T-helper 17 cell (primary cell): Measurements from ENCODE around the gene S100A7. TPM values are rescaled to one million over a fixed set of nuclear protein-coding genes. Genes with fewer than 3 reads are reported as not detected.
"Not testable (repeated sequence)": the region's sequence is repeated elsewhere in the genome, so short reads cannot be mapped to it uniquely, and the experiment has no call there.

Experiments
- ATAC-seq: fragments of 150-1000 bp; cut with Tn5 transposase; 2 replicates; pipeline ENCODE4 v1.10.0; 2021; ENCODE audit warnings: mild to moderate bottlenecking, moderate library complexity
- DNase-seq, 3 donors: peaks; one replicate each; pipeline versions ENCODE4 v3.0.0 to v3.0.0-alpha.2; 2020 to 2021
- H3K9me3 ChIP-seq: one replicate; pipeline ENCODE4 v1.7.0; 2013; ENCODE audit warnings: low read length, mild to moderate bottlenecking; ENCODE audit not compliant: control insufficient read depth, poor library complexity, severe bottlenecking
- H3K27ac Mint-ChIP-seq: one replicate; pipeline ENCODE4 v1.8.0; 2022; ENCODE audit warnings: mild to moderate bottlenecking, moderate library complexity, mixed read lengths
- H3K27me3 Mint-ChIP-seq: one replicate; pipeline ENCODE4 v1.8.0; 2022; ENCODE audit warnings: mixed read lengths
- H3K36me3 Mint-ChIP-seq: one replicate; pipeline ENCODE4 v1.8.0; 2022; ENCODE audit warnings: low read depth, mixed read lengths
- H3K4me1 Mint-ChIP-seq: one replicate; pipeline ENCODE4 v1.8.0; 2022; ENCODE audit warnings: mild to moderate bottlenecking, mixed read lengths
- H3K4me3 Mint-ChIP-seq: one replicate; pipeline ENCODE4 v1.8.0; 2022; ENCODE audit warnings: mild to moderate bottlenecking, moderate library complexity, mixed read lengths
- total RNA-seq, 4 donors: library from RNA in 2 of 4; stranded (reverse) in 2 of 4; gene quantifications; one replicate each; pipeline ENCODE4 v1.2.3 and lab custom pipeline; 2022 to 2026

The S100A7 gene
- total RNA-seq, 2 donors from 2014 or later: not detected

GRCh38 chr1:153465811-153466636 lies 5.6 kb upstream of the S100A7 start:
- Mint-ChIP-seq H3K4me3 (no peak overlapping the region), H3K36me3 (peaks cover 2% of the 10 kb centered on the region), H3K4me1 (no peaks in the 10 kb centered on the region), H3K27ac (no peak overlapping the region), H3K27me3 (peaks cover 33% of the 10 kb centered on the region)
- no peaks in the 10 kb centered on the region for H3K9me3 ChIP-seq
- ATAC-seq: peak; percentile 79
- DNase-seq: peak; percentile 44 to 64 (median 55)

GRCh38 chr1:153462741-153463140 lies 2.3 kb upstream of the S100A7 start:
- not testable (repeated sequence) for H3K9me3 ChIP-seq, H3K27ac Mint-ChIP-seq, ATAC-seq, H3K36me3 Mint-ChIP-seq, H3K4me3 Mint-ChIP-seq, H3K4me1 Mint-ChIP-seq, DNase-seq
- peaks cover 52% of the 10 kb centered on the region for H3K27me3 Mint-ChIP-seq

- Mint-ChIP-seq H3K36me3 (peaks cover 5% of the 10 kb centered on the region), H3K27ac (no peak overlapping the region), H3K4me3 (no peak overlapping the region), H3K4me1 (no peaks in the 10 kb centered on the region), H3K27me3 (peaks cover 77% of the 10 kb centered on the region)
- no peaks in the 10 kb centered on the region for H3K9me3 ChIP-seq
- ATAC-seq: no peak
- no peak for DNase-seq
Observed at GRCh38 chr1:153459655-153460054, 796 bp downstream of the S100A7 start.

GRCh38 chr1:153456396-153456795 lies 4.1 kb downstream of the S100A7 start:
- Mint-ChIP-seq H3K27me3 (peaks cover 64% of the 10 kb centered on the region), H3K27ac (no peak overlapping the region), H3K36me3 (peaks cover 5% of the 10 kb centered on the region), H3K4me3 (no peak overlapping the region), H3K4me1 (no peaks in the 10 kb centered on the region)
- ATAC-seq (no peak), DNase-seq (no peak)
- no peaks in the 10 kb centered on the region for H3K9me3 ChIP-seq

- not testable (repeated sequence) for H3K4me1 Mint-ChIP-seq, H3K9me3 ChIP-seq, DNase-seq, H3K27ac Mint-ChIP-seq, H3K4me3 Mint-ChIP-seq, ATAC-seq, H3K36me3 Mint-ChIP-seq
- H3K27me3 Mint-ChIP-seq: peaks cover 60% of the 10 kb centered on the region
Observed at GRCh38 chr1:153448851-153449250, 11.6 kb downstream of the S100A7 start.

- H3K27me3 Mint-ChIP-seq: peaks cover 65% of the 10 kb centered on the region
- H3K4me3 Mint-ChIP-seq: no peak overlapping the region
- ATAC-seq: no peak
- H3K27ac Mint-ChIP-seq: no peak overlapping the region
- H3K9me3 ChIP-seq: no peaks in the 10 kb centered on the region
- no peaks in the 10 kb centered on the region for H3K4me1 Mint-ChIP-seq
- H3K36me3 Mint-ChIP-seq: peaks cover 2% of the 10 kb centered on the region
- DNase-seq: no peak
Observed at GRCh38 chr1:153447498-153448170, 12.8 kb downstream of the S100A7 start.

- H3K27me3 Mint-ChIP-seq: peaks cover 60% of the 10 kb centered on the region
- no peak overlapping the region for H3K27ac Mint-ChIP-seq
- ATAC-seq (no peak), DNase-seq (no peak)
- no peak overlapping the region for H3K4me3 Mint-ChIP-seq
- no peaks in the 10 kb centered on the region for H3K9me3 ChIP-seq
- peaks cover 3% of the 10 kb centered on the region for H3K4me1 Mint-ChIP-seq
- peaks cover 2% of the 10 kb centered on the region for H3K36me3 Mint-ChIP-seq
Observed at GRCh38 chr1:153444078-153444477, 16.4 kb downstream of the S100A7 start.

GRCh38 chr1:153443486-153443885 lies 17.0 kb downstream of the S100A7 start:
- Mint-ChIP-seq H3K36me3 (peaks cover 2% of the 10 kb centered on the region), H3K27me3 (peaks cover 55% of the 10 kb centered on the region), H3K4me3 (no peak overlapping the region), H3K27ac (no peak overlapping the region), H3K4me1 (peaks cover 3% of the 10 kb centered on the region)
- ATAC-seq (no peak), DNase-seq (no peak)
- no peaks in the 10 kb centered on the region for H3K9me3 ChIP-seq

- Mint-ChIP-seq H3K36me3 (peaks cover 5% of the 10 kb centered on the region), H3K4me3 (no peak overlapping the region), H3K27ac (no peak overlapping the region), H3K4me1 (peaks cover 3% of the 10 kb centered on the region), H3K27me3 (peaks cover 59% of the 10 kb centered on the region)
- ATAC-seq: no peak
- H3K9me3 ChIP-seq: no peaks in the 10 kb centered on the region
- DNase-seq: no peak
Observed at GRCh38 chr1:153441238-153441755, 19.2 kb downstream of the S100A7 start.

GRCh38 chr1:153439273-153439672 lies 21.2 kb downstream of the S100A7 start:
- no peak for DNase-seq
- no peak for ATAC-seq
- H3K4me3 Mint-ChIP-seq: no peak overlapping the region
- H3K36me3 Mint-ChIP-seq: peaks cover 3% of the 10 kb centered on the region
- no peaks in the 10 kb centered on the region for H3K9me3 ChIP-seq
- peaks cover 48% of the 10 kb centered on the region for H3K27me3 Mint-ChIP-seq
- H3K27ac Mint-ChIP-seq: no peak overlapping the region
- H3K4me1 Mint-ChIP-seq: peaks cover 3% of the 10 kb centered on the region

- H3K4me3 Mint-ChIP-seq: no peak overlapping the region
- H3K27me3 Mint-ChIP-seq: peaks cover 45% of the 10 kb centered on the region
- no peak overlapping the region for H3K27ac Mint-ChIP-seq
- no peak for DNase-seq
- H3K36me3 Mint-ChIP-seq: peaks cover 3% of the 10 kb centered on the region
- ATAC-seq: no peak
- no peaks in the 10 kb centered on the region for H3K9me3 ChIP-seq
- H3K4me1 Mint-ChIP-seq: peaks cover 3% of the 10 kb centered on the region
Observed at GRCh38 chr1:153438599-153438998, 21.9 kb downstream of the S100A7 start.

GRCh38 chr1:153437236-153437635 lies 23.2 kb downstream of the S100A7 start:
- H3K4me1 Mint-ChIP-seq: peaks cover 3% of the 10 kb centered on the region
- peaks cover 49% of the 10 kb centered on the region for H3K27me3 Mint-ChIP-seq
- H3K4me3 Mint-ChIP-seq: no peak overlapping the region
- peaks cover 3% of the 10 kb centered on the region for H3K36me3 Mint-ChIP-seq
- no peaks in the 10 kb centered on the region for H3K9me3 ChIP-seq
- ATAC-seq (no peak), DNase-seq (no peak)
- no peak overlapping the region for H3K27ac Mint-ChIP-seq

- Mint-ChIP-seq H3K4me1 (no peaks in the 10 kb centered on the region), H3K27me3 (peaks cover 51% of the 10 kb centered on the region), H3K4me3 (no peak overlapping the region), H3K36me3 (peaks cover 3% of the 10 kb centered on the region), H3K27ac (no peak overlapping the region)
- ATAC-seq: no peak
- no peaks in the 10 kb centered on the region for H3K9me3 ChIP-seq
- DNase-seq: no peak
Observed at GRCh38 chr1:153434746-153435455, 25.6 kb downstream of the S100A7 start.
